ENCODE data around the gene POLR2B. TPM values are rescaled to one million over a fixed set of nuclear protein-coding genes. Genes with fewer than 3 reads are reported as not detected.

Gene POLR2B
- 97.0 to 117 TPM (median 98.1 TPM) in 3 replicates for total RNA-seq (2021)
- Bru-seq, nascent RNA: percentile 86 among the genes with signal in this experiment
- long read RNA-seq, experiment 1, full-length matches to known transcripts: 258 of 361 reads
- long read RNA-seq, experiment 1, partial matches to known transcripts: 64 of 361 reads
- long read RNA-seq, experiment 1, other reads (novel, unspliced or antisense): 39 of 361 reads
- long read RNA-seq, experiment 2, full-length matches to known transcripts: 43 of 127 reads
- long read RNA-seq, experiment 2, partial matches to known transcripts: 59 of 127 reads
- long read RNA-seq, experiment 2, other reads (novel, unspliced or antisense): 25 of 127 reads
- long read RNA-seq, experiment 3, transcript POLR2B-201 (25 exons, 3,748 nt): major isoform, 17 of 46 reads
- long read RNA-seq, experiment 3, partial matches to known transcripts: 27 of 46 reads
- long read RNA-seq, experiment 3, other reads (novel, unspliced or antisense): 2 of 46 reads

GRCh38 chr4:56978750-56979303, at the start of gene POLR2B:
Gene POLR2B, plus strand, starts transcription at chr4:56978896. Its CDS starts 90 bp downstream, at chr4:56978986.
- Mint-ChIP-seq H3K4me1 (peaks cover 25% of the 10 kb centered on the region), H3K9me3 (no peaks in the 10 kb centered on the region), H3K4me3 (peak within 1 kb of the TSS; percentile 99), H3K27me3 (ENCODE audit: low read depth) (no peaks in the 10 kb centered on the region; the same call in 1 of the 2 replicates), H3K27ac (peak within 1 kb of the TSS; percentile 99), H3K36me3 (peaks cover 15% of the 10 kb centered on the region)
- DNase-seq (ENCODE audit: low spot score) (peak; percentile 95), ATAC-seq (peak; percentile 64)
- ChIA-PET POLR2A (interaction anchor here (0.6 to 2.8 kb wide), 5 partner anchors 10 to 543 kb away, joined by 3 to 18 read pairs (median 6); partner anchors contain the start of genes PAICS, PPAT and REST), CTCF (interaction anchor here (0.5 to 2.9 kb wide), 5 partner anchors 18 to 142 kb away, joined by 3 to 18 read pairs (median 8); partner anchors contain the start of gene REST)
- TF ChIP-seq FOXP1 (CRISPR knock-in tag; IDR thresholded peaks at IDR 0.05; ENCODE audit: borderline replicate concordance) (0 out of 2 replicates have a peak, but pooled peaks have one; percentile 36), IRF2 (CRISPR knock-in tag; IDR thresholded peaks at IDR 0.05; ENCODE audit: borderline replicate concordance, low read depth) (no peak), AR (CRISPR knock-in tag; IDR thresholded peaks at IDR 0.05) (peak; percentile 22; the same call in 1 of the 2 replicates), NR3C1 (CRISPR knock-in tag; conservative IDR thresholded peaks at IDR 0.05; ENCODE audit: low read depth) (no peak), GTF2I (CRISPR knock-in tag; conservative IDR thresholded peaks at IDR 0.05) (no peak), TEAD1 (CRISPR knock-in tag; IDR thresholded peaks at IDR 0.05) (0 out of 2 replicates have a peak, but pooled peaks have one; percentile 15), ZNF138 (CRISPR knock-in tag; conservative IDR thresholded peaks at IDR 0.05) (no peak), SMAD3 (CRISPR knock-in tag; IDR thresholded peaks at IDR 0.05; ENCODE audit: borderline replicate concordance) (no peak), JUN (CRISPR knock-in tag; IDR thresholded peaks at IDR 0.05) (no peak; the same call in 1 of the 2 replicates), GABPB1 (CRISPR knock-in tag; IDR thresholded peaks at IDR 0.05) (peak; percentile 29; the same call in 1 of the 2 replicates), SOX15 (CRISPR knock-in tag; IDR thresholded peaks at IDR 0.05) (no peak), ZNF532 (CRISPR knock-in tag; IDR thresholded peaks at IDR 0.05; ENCODE audit: borderline replicate concordance) (no peak)
- TF ChIP-seq, protein P1, sequence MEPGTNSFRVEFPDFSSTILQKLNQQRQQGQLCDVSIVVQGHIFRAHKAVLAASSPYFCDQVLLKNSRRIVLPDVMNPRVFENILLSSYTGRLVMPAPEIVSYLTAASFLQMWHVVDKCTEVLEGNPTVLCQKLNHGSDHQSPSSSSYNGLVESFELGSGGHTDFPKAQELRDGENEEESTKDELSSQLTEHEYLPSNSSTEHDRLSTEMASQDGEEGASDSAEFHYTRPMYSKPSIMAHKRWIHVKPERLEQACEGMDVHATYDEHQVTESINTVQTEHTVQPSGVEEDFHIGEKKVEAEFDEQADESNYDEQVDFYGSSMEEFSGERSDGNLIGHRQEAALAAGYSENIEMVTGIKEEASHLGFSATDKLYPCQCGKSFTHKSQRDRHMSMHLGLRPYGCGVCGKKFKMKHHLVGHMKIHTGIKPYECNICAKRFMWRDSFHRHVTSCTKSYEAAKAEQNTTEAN (CRISPR knock-in tag; IDR thresholded peaks at IDR 0.05): 0 out of 2 replicates have a peak, but pooled peaks have one; percentile 43
- TF ChIP-seq, protein P2, sequence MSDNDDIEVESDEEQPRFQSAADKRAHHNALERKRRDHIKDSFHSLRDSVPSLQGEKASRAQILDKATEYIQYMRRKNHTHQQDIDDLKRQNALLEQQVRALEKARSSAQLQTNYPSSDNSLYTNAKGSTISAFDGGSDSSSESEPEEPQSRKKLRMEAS (CRISPR knock-in tag; IDR thresholded peaks at IDR 0.05): peak; percentile 67
- TF ChIP-seq, protein P3, sequence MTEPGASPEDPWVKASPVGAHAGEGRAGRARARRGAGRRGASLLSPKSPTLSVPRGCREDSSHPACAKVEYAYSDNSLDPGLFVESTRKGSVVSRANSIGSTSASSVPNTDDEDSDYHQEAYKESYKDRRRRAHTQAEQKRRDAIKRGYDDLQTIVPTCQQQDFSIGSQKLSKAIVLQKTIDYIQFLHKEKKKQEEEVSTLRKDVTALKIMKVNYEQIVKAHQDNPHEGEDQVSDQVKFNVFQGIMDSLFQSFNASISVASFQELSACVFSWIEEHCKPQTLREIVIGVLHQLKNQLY (CRISPR knock-in tag; IDR thresholded peaks at IDR 0.05): no peak
- TF ChIP-seq, protein P4, sequence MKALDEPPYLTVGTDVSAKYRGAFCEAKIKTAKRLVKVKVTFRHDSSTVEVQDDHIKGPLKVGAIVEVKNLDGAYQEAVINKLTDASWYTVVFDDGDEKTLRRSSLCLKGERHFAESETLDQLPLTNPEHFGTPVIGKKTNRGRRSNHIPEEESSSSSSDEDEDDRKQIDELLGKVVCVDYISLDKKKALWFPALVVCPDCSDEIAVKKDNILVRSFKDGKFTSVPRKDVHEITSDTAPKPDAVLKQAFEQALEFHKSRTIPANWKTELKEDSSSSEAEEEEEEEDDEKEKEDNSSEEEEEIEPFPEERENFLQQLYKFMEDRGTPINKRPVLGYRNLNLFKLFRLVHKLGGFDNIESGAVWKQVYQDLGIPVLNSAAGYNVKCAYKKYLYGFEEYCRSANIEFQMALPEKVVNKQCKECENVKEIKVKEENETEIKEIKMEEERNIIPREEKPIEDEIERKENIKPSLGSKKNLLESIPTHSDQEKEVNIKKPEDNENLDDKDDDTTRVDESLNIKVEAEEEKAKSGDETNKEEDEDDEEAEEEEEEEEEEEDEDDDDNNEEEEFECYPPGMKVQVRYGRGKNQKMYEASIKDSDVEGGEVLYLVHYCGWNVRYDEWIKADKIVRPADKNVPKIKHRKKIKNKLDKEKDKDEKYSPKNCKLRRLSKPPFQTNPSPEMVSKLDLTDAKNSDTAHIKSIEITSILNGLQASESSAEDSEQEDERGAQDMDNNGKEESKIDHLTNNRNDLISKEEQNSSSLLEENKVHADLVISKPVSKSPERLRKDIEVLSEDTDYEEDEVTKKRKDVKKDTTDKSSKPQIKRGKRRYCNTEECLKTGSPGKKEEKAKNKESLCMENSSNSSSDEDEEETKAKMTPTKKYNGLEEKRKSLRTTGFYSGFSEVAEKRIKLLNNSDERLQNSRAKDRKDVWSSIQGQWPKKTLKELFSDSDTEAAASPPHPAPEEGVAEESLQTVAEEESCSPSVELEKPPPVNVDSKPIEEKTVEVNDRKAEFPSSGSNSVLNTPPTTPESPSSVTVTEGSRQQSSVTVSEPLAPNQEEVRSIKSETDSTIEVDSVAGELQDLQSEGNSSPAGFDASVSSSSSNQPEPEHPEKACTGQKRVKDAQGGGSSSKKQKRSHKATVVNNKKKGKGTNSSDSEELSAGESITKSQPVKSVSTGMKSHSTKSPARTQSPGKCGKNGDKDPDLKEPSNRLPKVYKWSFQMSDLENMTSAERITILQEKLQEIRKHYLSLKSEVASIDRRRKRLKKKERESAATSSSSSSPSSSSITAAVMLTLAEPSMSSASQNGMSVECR (CRISPR knock-in tag; IDR thresholded peaks at IDR 0.05; ENCODE audit: borderline replicate concordance): 0 out of 2 replicates have a peak, but pooled peaks have one; percentile 36
